Dedifferentiated amniotic fluid mesenchymal stem cell (primary cell): ENCODE data around the gene VARS2.
A peak's percentile ranks its signal among the peaks of the same experiment; 100 is the strongest.
"Not testable (repeated sequence)": the region's sequence is repeated elsewhere in the genome, so short reads cannot be mapped to it uniquely, and the experiment has no call there.

Experiments
- DNase-seq: peaks from one replicate; pipeline ENCODE4 v3.0.0-alpha.2; 2016; ENCODE audit errors: extremely low spot score

VARS2 gene

DNA sequence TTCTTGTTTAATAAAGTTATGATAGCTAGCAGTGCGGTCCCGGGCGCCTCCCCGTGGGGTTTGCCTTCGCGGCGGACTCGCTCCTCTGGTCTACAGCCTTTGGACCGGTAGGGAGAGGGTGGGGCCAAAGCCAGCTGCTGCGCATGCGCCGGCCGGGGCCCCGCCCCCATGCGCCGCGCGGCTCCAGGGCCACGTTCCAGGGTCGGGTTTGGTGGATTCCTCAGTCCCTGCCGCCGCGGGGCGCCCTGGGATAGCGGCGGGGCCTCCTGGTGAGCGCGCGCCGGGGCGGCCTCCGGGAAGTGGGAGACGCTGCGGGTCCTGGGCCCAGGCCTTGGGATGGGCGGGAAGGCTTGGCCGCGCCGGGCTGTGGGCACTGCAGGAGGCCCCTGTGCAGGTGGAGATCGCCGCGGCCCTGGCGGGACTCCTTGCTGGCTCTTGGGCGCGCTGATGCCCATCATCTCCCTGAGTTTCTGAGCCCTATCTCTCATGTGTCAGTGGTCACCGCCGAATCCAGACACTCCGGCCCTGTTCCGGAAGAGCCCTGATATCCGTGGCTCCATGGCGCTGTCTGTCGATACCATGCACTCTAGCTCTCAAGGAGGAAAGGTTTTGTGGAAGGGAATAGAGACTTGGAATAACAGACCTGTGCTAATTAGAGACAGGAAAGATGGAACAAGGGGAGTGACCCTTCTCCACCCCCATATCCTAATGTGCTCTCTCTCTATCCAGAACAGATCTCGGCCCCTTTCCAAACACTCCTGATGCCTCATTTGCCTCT, at the start of gene VARS2:
Gene VARS2 (plus strand): TSS at position 163 of the 778 bp plus-strand sequence. CDS start 599 bp downstream, at position 762.
- peak; percentile 84 for DNase-seq

DNA sequence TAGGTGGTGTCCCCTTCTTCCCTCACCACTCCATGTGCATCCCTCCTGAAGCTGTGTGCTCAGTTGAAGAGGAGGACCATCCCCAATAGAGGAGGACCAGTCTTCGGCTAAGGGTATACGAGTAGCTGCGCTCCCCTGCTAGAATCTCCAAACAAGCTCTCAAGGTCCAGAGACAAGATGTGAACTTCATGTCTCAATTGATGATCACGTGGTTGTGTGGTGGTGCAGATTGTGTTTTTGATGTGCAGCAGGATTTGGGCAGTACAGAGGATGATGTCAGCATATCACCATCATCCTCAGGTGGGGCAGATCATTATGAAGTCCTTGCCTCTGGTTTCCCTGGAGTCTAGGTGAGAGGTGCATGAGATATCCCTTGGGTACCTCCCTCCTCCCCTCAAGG, 49.7 kb upstream of the VARS2 start:
- DNase-seq = no peak

DNA sequence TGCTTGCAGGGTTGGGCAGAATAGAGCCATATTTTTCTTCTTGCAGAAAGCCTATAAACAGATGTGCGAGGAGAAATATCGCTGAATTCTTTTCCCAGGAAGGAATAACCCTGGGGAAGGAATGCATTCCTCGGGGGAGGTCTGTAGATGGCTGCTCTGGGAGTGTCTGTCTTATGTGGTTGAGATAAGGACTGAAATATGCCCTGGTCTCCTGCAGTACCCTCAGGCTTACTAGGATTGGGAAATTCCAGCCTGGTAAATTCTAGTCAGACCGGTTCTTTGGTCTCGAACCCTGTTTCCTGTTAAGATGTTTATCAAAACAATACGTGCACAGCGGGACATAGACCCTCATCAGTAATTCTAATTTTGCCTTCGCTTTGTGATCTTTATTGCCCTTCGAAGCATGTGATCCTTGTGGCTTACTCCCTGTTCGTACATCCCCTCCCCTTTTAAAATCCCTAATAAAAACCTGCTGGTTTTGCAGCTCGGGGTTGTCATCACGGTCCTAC, 44.7 kb upstream of the VARS2 start:
- DNase-seq = not testable (repeated sequence)

DNA sequence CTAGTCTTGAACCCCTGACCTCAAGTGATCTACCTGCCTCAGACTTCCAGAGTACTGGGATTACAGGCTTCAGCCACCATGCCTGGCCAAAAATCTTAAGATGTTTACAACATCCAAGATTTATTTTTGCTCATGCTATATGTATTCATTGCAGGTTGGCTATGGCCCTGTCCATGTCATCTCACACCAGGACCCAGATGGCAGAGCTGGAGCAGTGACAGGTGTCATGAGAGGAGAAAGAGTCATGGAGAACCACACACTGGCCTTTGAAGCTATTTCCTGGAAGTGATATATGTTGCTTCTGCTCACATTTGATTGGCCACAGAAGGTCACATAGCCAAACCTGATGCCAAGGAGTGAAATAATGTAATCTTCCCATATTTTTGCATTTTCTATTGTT, 43.5 kb upstream of the VARS2 start:
- no peak for DNase-seq

DNA sequence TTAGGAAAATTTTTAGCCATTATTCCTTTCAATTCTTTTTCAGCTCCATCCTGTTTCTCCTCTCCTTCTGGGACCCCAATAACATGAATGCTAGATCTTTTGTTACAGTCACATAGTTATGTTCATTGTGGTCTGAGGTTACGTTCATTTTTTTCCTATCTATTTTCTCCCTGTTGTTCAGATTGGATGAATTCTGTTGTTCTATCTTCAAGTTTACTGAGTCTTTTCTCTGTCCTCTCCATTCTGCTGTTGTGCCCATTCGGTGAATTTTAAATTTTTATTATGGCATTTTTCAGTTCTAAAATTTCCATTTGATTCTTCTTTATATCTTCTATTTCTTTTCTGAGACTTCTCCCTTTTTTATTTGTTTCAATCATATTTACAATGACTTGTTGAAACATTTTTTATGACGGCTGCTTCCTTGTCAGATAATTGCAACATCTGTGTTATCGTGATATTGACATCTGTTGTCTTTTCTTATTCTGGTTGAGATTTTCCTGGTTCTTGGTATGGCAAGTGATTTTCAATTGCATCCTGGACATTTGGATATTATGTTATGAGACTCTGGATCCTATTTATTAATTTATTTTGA, 42.4 kb upstream of the VARS2 start:
- DNase-seq = no peak

DNA sequence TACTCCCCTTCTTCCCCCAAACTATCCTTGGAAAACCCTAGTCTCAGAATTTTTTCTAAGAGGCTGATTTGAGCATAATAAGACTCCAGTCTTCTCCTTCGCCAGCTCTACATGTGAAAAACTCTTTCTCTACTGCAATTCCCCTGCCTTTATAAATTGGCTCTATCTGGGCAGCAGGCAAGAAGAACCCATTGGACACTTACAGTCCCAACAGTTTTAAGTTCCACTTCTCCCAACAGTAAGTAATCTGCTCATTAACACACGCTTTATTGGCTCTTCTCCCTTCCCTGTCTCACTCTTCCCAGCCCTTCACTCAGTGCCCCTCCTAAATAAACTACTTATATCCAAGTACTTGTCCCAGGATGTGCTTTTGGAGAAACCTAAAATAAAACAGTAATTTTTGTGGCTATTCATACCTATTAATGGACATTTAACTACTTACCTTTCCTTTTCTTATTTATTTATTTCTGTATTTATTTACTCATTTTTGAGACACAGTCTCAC, 40.8 kb upstream of the VARS2 start:
- no peak for DNase-seq

DNA sequence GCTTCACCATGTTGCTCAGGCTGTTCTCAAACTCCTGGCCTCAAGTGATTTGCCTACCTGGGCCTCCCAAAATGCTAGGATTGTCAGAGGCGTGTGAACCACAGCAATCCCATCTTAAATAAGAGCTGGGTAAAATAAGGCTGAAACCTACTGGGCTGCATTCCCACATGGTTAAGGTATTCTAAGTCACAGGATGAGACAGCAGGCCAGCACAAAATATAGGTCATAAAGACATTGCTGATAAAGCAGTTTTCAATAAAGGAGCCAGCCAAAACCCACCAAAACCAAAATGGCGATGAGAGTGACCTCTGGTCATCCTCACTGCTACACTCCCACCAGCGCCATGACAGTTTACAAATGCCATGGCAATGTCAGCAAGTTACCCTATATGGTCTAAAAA, 40.2 kb upstream of the VARS2 start:
- not testable (repeated sequence) for DNase-seq

DNA sequence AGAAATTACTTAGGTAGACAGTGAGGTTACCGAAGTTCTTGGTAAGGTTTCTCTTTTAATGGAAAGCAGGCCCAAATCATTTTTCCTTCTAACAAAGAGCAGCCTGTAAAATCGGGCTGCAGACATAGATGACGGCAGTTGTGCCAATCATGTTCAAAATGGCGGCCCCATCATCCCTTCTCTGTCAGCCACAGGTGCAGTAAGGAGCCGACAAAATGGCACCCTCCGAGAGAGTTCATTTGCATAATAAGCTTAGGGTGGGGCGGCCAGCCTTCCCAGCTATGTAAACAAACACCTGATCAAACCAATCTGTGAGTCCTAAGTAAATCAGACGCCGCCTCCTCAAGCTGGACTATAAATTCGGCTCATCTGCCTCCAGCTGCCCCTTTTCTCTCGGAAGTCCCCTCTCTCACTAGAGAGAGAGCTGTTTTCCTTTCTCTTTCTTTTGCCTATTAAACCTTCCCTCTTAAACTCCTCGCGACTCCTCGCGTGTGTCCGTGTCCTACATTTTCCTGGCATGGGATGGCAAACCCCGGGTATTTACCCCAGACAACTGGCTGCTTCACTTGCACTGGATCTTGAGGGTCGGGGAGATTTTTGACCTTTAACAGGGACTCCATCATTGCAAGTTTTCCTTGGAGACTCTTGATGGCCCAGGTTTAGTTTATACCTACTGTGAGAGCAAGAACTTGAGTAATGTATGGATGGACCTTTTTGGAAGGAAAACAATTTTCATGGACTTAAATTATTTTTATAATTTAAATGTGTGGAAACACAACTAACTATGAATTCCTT, 38.6 kb upstream of the VARS2 start:
- no peak for DNase-seq

DNA sequence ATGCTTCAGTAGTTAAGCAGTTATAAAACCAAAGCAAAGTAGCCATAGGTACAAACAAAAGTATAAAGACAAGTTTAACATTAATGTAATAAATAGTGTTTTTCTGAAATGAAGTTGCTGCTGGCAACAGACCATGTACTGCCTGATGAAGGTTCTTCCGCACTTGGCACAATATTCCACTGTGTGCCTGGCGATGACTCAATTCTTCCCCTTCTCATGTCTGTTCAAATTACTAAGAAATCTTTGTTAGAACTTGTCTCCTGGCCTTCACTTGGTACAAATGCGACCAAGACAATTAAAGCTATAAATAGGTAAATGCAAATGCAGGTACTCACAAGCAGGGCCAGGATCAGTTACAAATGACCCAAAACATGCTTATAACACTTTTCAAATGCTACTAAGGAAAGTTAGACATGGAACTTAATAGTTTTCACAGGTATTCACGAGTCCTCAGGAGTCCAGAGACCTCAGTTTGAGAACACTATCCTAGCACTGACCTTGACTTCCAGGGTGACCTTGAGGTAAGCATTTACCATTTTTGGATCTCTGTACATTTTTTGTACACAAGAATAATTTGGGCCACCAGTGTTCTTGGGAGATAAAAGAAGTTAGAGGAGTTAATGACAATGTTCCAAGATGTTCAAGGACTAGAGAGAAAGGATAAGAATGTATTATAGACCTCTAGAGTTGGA, 37.9 kb upstream of the VARS2 start:
- no peak for DNase-seq

DNA sequence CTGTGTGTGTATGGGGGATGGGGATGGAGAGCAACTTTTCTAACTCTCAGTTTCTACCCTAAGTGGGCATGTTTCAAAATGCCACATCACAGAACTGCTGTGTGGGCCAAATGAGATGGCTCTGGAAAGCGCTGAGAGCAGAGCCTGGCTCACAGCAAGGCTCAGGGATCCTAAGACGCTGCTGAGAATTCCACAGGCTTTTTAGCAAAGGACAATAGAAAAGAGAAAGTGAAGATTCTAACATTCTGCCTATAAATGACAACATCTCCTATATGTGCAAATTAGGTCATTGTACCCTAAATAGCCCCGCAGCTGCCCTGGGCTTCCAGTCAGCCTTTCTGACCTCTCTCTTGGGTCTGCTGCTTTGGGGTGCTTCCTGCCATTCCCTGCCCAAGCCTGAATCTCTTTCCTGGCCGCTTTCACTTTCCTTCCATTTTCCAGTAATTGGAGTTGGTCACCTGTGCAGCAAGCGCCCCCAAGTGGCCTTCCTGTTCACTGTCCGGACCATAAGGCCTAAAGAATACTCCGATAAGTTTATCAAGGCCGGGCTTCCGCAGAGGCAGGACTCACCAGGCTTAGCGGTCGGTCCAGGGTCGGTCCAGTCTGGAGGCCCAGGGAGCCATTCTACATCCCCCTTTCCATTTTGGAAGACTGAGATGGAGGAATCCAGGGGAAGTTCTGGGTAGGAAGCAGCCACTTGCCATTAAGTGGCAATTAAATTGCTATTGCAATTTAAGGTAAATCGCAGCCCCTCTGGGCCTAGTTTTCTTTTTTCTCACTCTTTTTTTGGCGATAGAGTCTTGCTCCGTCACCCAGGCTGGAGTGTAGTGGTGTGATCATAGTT, 36.4 kb upstream of the VARS2 start:
- DNase-seq = peak; percentile 95

DNA sequence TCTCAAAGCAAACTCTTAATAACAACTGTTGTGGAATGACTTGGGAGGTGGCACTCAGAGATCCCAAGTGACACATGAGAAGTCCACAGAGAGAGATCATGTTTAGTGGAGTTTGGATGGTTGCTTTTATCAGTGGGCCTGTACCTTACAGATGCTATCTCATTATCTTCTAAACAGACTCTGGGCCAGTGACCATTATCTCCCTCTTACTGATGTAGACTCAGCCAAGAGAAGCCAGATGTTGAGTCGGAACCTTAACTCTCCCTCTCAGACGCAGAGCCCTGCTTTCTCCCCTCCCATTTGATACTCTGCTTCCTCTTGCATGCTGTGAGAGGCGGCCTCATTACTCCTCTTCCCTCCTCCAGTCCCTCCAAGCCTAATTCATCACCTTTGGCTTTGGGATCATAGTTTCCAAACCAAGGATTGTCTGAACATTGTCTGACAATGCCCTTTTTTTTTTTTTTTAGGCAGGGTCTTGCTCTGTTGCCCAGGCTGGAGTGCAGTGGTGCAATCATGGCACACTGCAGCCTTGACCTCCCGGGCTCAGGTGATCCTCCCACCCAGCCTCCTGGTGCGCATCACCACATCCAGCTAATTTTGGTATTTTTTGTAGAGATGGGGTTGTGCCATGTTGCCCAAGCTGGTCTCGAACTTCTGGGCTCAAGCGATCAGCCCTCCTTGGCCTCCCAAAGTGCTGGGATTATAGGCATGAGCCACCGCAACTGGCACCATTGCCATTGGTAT, 34.2 kb upstream of the VARS2 start:
- no peak for DNase-seq

DNA sequence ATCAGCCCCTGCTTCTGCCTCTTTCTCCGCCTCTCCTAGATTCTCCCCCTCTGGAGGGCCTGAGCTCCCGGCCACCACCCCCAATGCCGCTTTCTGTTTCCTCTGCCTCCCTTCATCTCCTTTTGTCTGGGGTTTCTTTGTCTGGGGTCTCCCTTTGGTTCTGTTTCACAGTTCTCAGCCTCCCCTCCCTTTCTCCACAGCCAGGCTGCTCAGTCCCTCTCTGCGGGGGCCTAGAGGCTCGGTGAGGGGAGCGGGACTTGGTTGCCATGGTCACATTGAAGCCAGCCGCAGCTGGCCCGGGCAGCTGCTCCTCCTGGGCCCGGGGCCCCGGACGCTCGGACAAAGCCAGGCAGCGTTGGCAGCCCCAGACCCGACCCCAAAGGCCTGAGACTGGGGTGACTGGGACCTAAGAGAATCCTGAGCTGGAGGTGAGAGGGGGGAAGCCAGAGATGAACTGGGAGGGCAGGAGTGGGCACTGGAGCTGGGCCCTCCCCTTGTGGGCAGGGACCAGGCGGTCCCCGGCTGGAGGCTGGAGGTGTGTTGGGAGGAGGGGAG, 33.3 kb upstream of the VARS2 start:
- DNase-seq = no peak

DNA sequence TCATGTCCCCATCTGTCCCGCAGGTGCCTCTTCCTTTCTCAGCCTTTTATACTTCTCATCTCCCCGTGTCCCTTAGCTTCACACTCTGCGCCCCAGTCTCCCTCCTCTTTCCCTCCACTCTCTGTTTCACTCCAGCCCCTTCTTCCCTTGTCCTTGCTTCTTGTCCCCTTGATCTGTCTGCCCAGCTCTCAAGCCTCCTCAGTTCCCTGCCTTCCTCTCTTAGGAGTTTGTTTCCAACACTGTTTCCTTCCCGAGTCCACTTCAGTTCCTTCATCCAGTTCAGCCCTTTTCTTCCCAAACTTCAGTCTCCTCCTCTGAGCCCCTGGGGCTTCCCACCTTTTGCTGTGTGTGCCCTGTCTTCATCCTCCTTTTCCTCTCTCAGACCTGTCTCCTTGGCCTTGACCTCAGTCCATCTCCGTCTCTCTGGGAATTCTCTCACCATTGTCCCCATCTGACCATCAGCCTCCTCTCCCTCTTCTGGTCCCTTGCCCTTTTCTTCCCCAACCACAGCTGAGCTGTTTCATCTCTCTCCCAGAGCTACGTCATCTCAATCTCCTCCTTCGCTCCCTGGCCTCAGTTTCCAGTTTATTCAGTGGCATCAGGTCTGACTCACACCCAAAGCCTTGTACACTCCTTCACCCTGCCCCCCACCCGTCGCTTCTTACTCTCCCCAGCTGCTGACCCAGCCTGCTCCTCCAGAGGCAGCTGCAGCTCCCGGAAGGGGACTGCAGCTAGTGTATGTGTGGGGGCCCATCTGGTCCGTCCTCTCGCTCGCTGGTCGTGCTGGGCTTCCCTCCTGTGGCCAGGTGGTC, 32.4 kb upstream of the VARS2 start:
- no peak for DNase-seq

DNA sequence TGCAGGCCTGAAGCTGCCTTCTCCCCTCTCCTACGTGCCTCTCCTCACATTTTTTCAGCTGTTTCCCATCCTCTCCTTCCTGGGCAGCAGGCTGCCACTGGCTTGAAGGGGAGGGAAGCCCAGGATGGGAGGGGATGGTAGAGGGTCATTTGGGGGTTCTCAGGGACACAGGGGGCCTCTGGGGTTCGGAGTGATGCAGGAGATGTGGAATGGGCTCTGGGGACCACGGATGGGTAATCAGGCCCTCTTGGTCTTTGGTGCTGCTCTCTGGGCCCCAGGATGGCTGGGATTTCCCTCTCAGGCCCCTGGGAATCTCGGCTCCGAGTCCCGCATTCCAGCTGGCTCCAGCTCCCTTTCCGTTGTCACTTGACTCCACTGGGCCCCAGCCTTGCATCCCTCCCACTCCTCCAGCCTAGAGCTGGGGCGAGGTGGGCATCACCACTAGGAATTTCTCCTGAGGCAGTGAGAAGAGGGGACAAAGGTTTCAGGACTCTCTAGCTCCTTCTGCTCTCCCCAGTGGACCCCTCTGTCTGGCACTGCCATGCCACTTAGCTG, 31.8 kb upstream of the VARS2 start:
- peak; percentile 40 for DNase-seq

DNA sequence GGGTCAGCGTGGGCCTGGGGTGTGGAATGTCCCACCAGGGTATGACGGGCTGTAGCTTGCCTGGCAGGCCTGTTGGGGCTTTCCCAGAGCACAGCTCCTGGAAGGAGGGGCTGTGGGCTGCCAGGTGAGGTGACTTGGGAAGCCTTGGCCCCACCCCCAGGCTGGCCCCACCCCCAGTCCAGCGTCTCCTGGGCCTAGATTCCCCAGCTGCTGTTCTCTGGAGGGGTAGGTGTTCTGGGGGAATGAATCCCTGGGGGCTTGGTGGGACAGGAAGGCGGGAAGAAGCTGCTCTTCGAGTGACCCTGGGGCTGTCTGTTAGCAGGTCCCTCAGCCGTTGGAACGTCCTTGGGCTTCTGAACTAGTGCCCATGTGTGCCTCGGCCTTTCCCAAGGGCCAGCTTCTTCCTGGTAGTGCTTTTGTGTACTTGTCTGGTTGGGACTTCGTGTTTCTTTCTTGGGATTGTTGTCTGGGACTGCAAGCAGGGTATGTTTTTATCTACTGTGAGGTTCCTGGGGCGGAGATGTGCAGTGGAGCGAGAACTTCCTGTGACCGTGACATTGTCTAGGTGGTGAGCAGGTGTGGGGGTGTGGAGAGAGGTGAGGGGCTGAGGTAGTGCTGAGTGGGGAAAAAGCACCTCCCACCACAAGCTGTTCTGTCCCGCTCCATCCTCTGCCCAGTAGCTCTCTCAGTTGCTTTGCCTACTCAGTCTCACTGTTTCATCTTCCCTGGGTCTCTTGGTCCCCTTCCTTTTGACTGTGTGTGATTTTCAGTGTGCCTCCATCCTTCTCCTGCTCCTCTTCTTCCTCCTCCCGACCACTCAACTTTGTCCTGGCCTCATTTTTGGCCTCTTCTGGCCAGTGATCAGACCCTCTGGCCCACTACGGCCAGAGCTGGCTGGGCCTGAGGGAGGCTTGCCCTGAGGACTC, 31.0 kb upstream of the VARS2 start:
- no peak for DNase-seq

DNA sequence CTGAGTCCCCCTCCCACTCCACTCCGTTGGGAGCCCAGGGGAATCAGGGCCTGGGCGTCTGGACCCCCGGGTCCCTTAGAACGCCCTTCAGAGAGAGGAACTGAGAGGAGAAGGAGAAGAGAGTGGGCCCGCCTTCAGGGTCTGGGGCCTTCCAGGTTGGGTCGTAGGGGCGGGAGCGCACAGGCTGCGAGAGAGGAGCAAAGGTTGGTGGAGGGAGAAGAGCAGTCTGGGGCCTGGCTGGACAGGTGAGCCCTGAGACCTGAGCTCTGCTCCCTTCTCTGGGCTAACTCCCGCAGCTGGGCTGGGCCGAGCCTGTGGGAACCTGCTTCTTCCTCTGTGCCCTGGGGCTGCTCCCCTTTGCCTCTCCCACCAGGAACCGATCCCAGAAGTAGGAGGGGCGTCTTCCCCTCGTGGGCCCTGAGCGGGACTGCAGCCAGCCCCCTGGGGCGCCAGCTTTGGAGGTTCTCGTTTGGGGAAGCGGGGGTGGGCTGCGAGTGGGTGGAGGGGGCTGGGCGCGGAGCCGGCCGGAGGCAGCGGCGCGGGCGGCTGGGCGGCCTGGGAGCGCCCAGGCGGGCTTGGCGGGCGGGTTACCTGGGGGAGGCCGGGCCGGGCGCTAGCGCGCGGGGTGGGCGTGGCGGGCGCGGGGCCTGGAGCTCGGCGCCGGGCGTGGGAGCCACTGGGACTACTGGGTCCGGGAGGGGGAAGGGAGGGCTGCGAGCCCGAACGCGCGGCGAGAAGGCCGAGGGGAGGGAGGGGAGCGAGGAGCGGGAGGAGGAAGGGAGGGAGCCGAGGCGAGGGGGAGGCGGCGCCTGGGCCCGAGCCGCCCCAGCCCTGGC, 30.1 kb upstream of the VARS2 start, which contains the start of gene DDR1:
Gene DDR1 (plus strand): TSS at position 835 of the 836 bp plus-strand sequence. CDS start 4,211 bp downstream, outside the sequence.
- peak; percentile 63 for DNase-seq
